PFSK-1 (cell line): ENCODE measurements around the gene ERC2.

Experiments used
- FOXP2 ChIP-seq: optimal IDR thresholded peaks from 2 replicates; pipeline ENCODE3; 2011; ENCODE audit warnings: borderline replicate concordance, control low read depth, inconsistent platforms; ENCODE audit not compliant: insufficient read depth; ENCODE audit errors: extremely low read length, extremely low read depth
- POLR2AphosphoS5 ChIP-seq: IDR thresholded peaks from 2 replicates; pipeline ENCODE4 v1.6.1; 2012; ENCODE audit warnings: low read depth, mild to moderate bottlenecking, control low read depth, low read length, moderate library complexity
- SIN3A ChIP-seq: IDR thresholded peaks from 2 replicates; pipeline ENCODE4 v1.6.1; 2012; ENCODE audit warnings: mild to moderate bottlenecking, low read length, moderate library complexity, borderline replicate concordance; ENCODE audit not compliant: insufficient read depth
- TAF1 ChIP-seq: IDR thresholded peaks from 2 replicates; pipeline ENCODE4 v1.6.1; 2012; ENCODE audit warnings: low read length, control low read depth, borderline replicate concordance; ENCODE audit not compliant: insufficient read depth
- TF ChIP-seq, protein P1 (sequence below), 2 experiments: IDR thresholded peaks; 2 replicates each; pipeline versions ENCODE4 v1.6.1 to v1.8.0; 2011 to 2012; ENCODE audit warnings: low read depth in 2 of 2, low read length in 2 of 2, control low read depth in 1 of 2, inconsistent platforms in 1 of 2, mild to moderate bottlenecking in 1 of 2, moderate library complexity in 1 of 2; ENCODE audit not compliant: insufficient read depth in 1 of 2

Gene ERC2

DNA sequence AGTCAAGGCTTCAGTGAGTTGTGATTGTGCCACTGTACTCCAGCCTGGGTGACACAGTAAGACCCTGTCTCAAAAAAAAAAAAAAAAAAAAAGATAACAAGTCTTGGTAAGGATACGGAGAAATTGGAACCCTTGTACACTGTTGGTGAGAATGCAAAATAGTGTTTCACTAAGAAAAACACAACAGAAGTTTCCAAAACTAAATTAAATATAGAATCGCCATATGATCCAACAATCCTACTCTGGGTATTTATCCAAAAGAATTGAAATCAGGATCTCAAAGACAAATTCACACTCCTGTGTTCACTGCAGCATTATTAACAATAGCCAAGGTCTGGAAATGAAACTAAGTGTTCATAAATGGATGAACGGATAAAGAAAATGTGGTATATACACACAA is 149.4 kb downstream of the ERC2 start:
- TF ChIP-seq SIN3A (no peak), TAF1 (no peak), FOXP2 (no peak), POLR2AphosphoS5 (no peak)
- TF ChIP-seq, protein P1, sequence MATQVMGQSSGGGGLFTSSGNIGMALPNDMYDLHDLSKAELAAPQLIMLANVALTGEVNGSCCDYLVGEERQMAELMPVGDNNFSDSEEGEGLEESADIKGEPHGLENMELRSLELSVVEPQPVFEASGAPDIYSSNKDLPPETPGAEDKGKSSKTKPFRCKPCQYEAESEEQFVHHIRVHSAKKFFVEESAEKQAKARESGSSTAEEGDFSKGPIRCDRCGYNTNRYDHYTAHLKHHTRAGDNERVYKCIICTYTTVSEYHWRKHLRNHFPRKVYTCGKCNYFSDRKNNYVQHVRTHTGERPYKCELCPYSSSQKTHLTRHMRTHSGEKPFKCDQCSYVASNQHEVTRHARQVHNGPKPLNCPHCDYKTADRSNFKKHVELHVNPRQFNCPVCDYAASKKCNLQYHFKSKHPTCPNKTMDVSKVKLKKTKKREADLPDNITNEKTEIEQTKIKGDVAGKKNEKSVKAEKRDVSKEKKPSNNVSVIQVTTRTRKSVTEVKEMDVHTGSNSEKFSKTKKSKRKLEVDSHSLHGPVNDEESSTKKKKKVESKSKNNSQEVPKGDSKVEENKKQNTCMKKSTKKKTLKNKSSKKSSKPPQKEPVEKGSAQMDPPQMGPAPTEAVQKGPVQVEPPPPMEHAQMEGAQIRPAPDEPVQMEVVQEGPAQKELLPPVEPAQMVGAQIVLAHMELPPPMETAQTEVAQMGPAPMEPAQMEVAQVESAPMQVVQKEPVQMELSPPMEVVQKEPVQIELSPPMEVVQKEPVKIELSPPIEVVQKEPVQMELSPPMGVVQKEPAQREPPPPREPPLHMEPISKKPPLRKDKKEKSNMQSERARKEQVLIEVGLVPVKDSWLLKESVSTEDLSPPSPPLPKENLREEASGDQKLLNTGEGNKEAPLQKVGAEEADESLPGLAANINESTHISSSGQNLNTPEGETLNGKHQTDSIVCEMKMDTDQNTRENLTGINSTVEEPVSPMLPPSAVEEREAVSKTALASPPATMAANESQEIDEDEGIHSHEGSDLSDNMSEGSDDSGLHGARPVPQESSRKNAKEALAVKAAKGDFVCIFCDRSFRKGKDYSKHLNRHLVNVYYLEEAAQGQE (IDR thresholded peaks at IDR 0.05; ENCODE audit: insufficient read depth in 1 of 2, low read depth in 2 of 2, low read length in 2 of 2) = no peak

DNA sequence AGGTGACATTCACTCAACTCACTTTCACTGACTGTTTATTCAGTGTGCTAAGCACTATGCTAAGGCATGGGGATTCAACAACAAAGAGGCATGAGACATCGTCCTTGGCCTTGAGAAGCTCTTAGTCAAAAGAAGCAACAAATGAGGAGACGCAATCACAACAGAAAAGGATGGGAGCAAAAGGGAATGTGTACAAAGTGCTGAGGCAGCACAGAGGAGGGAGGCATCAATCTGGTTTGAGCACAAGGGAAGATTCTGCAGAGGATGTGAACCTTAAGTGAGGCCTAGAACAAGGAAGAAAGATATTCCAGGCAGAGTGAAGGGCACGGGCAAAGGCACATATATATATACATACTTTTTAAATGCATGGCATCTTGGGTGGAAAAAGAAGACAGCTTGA is 151.3 kb downstream of the ERC2 start:
- TF ChIP-seq, protein P1 (IDR thresholded peaks at IDR 0.05; ENCODE audit: insufficient read depth in 1 of 2, low read depth in 2 of 2, low read length in 2 of 2) = no peak
- TF ChIP-seq TAF1 (no peak), FOXP2 (no peak), POLR2AphosphoS5 (no peak), SIN3A (no peak)

DNA sequence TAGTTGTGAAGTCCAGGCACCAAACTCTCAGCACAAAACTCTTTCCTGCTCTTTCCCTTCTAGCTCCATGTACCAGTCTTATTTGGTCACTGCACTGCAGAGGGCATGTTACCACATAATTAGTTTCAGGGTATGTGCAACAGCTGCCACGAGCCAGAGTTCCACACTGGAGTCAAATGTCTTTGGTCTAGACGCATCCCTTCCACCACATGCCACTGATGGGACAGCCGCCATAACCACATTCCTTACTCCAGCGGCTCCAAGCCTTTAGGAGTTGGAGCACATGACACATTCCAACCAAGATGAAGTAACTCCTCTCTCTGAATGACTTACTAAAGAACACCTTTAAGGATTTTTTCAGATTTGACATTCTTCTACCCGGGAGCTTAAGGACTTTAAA is 153.4 kb downstream of the ERC2 start:
- no peak for TF ChIP-seq FOXP2
- TF ChIP-seq, protein P1 (IDR thresholded peaks at IDR 0.05; ENCODE audit: insufficient read depth in 1 of 2, low read depth in 2 of 2, low read length in 2 of 2) = no peak
- no peak for TF ChIP-seq POLR2AphosphoS5
- no peak for TF ChIP-seq TAF1
- TF ChIP-seq SIN3A = no peak

DNA sequence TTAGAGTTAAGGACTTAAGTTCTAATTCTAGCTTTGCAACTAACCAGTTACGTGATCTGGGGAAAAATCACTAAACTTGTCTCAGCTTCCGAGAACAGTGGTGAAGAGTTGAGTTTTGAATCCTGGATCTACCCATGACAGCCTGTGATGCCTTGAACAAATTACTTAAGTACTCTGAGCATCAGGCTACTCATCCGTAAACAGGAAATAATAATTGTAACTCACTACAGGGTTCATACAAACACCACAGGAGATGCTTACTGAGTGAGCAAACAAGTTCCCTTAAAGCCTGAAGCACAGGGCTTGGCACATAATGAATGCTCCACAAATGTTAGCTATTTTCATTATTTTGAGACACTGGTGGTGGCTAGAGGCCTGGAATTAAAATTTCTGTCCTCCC is 158.8 kb downstream of the ERC2 start:
- TF ChIP-seq, protein P1 (IDR thresholded peaks at IDR 0.05; ENCODE audit: insufficient read depth in 1 of 2, low read depth in 2 of 2, low read length in 2 of 2) = no peak
- TF ChIP-seq TAF1 (no peak), POLR2AphosphoS5 (no peak), FOXP2 (no peak), SIN3A (no peak)

DNA sequence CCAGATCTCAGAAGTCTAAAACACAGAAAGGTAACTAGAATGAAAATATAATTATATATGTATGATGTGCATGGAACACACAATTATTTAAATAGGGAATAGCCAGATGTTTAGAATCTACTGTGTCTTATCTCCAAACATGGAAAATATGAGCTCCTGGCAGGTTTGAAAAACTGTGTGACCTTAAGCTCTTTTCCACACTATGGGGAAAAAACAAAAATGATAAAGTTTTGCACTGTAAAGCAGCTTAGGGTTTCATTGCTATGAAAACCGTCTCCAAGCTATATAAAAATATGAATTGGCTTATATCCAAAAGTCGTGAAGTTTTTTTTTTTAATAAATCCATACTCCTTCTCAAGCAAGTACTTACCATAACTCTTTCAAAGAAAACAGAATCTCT is 159.8 kb downstream of the ERC2 start:
- TF ChIP-seq, protein P1 (IDR thresholded peaks at IDR 0.05; ENCODE audit: insufficient read depth in 1 of 2, low read depth in 2 of 2, low read length in 2 of 2) = no peak
- TF ChIP-seq TAF1 (no peak), FOXP2 (no peak), POLR2AphosphoS5 (no peak), SIN3A (no peak)
